HEK293 (cell line): ENCODE measurements around the gene ATP6V0B.

Source experiments
- MZF1 ChIP-seq: fragments of 450-650 bp; formaldehyde crosslinking; IDR thresholded peaks from 2 replicates; pipeline ENCODE4 v1.5.1; 2017; ENCODE audit warnings: missing biosample characterization, missing genetic modification characterization, borderline replicate concordance
- ZNF776 ChIP-seq: fragments of 450-650 bp; formaldehyde crosslinking; IDR thresholded peaks from 2 replicates; pipeline ENCODE4 v1.5.0; 2017; ENCODE audit warnings: missing biosample characterization, missing genetic modification characterization, borderline replicate concordance
- ZNF837 ChIP-seq: fragments of 450-650 bp; formaldehyde crosslinking; IDR thresholded peaks from 2 replicates; pipeline ENCODE4 v1.5.1; 2016; ENCODE audit warnings: missing biosample characterization, missing genetic modification characterization
- TF ChIP-seq, protein P1 (sequence below): fragments of 450-650 bp; formaldehyde crosslinking; optimal IDR thresholded peaks from 2 replicates; pipeline ENCODE3; 2016; ENCODE audit warnings: missing biosample characterization, mild to moderate bottlenecking, missing genetic modification characterization
- TF ChIP-seq, protein P2 (sequence below): fragments of 450-650 bp; formaldehyde crosslinking; IDR thresholded peaks from 2 replicates; pipeline ENCODE4 v1.5.1; 2016; ENCODE audit warnings: missing biosample characterization, missing genetic modification characterization

DNA sequence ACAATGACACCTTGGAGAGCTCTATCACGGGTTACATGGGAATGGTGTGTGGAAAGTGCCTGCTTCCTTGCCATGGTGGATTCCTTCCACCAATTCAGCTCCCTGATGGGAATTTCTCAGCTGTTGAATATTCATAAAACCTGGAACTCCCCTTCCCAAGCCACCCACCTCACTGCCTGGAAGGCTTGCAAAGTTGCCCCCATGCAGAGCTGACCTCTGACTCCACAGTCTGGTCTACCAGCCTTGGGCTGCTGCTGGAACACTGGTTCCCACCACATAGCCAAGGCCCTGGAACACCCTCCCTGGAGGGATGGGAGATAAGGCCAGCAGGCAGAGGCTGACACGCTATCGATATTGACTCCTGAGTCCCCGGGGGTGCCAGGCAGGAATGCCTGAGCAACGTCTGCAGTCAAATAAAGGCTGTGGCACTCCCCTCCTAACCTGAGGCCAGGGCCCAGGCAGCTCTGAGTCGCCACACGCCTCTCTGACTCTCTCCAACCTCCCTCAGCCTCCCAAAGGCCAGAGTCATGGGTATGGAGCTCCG, 25.4 kb downstream of the ATP6V0B start:
- TF ChIP-seq, protein P1, sequence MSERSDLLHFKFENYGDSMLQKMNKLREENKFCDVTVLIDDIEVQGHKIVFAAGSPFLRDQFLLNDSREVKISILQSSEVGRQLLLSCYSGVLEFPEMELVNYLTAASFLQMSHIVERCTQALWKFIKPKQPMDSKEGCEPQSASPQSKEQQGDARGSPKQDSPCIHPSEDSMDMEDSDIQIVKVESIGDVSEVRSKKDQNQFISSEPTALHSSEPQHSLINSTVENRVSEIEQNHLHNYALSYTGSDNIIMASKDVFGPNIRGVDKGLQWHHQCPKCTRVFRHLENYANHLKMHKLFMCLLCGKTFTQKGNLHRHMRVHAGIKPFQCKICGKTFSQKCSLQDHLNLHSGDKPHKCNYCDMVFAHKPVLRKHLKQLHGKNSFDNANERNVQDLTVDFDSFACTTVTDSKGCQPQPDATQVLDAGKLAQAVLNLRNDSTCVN (tag by site-specific recombination), result no peak
- TF ChIP-seq ZNF776 (tag by site-specific recombination) (no peak), MZF1 (tag by site-specific recombination) (no peak), ZNF837 (tag by site-specific recombination) (no peak)
- TF ChIP-seq, protein P2, sequence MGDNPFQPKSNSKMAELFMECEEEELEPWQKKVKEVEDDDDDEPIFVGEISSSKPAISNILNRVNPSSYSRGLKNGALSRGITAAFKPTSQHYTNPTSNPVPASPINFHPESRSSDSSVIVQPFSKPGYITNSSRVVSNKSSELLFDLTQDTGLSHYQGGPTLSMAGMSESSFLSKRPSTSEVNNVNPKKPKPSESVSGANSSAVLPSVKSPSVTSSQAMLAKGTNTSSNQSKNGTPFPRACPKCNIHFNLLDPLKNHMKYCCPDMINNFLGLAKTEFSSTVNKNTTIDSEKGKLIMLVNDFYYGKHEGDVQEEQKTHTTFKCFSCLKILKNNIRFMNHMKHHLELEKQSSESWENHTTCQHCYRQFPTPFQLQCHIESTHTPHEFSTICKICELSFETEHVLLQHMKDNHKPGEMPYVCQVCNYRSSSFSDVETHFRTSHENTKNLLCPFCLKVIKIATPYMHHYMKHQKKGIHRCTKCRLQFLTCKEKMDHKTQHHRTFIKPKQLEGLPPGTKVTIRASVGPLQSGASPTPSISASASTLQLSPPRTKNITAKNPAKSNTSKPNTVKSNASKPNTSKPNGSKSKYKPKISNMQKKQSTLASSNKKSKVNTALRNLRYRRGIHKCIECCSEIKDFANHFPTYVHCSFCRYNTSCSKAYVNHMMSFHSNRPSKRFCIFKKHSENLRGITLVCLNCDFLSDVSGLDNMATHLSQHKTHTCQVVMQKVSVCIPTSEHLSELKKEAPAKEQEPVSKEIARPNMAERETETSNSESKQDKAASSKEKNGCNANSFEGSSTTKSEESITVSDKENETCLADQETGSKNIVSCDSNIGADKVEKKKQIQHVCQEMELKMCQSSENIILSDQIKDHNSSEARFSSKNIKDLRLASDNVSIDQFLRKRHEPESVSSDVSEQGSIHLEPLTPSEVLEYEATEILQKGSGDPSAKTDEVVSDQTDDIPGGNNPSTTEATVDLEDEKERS (tag by site-specific recombination), result no peak
